Activated naive CD8-positive, alpha-beta T cell treated with anti-CD3 and anti-CD28 coated beads for 36 hours (primary cell): ENCODE data around the gene OSBPL10. TPM values are rescaled to one million over a fixed set of nuclear protein-coding genes. Genes with fewer than 3 reads are reported as not detected.
"Not testable (repeated sequence)": the region's sequence is repeated elsewhere in the genome, so short reads cannot be mapped to it uniquely, and the experiment has no call there.

ENCODE experiments used
- DNase-seq: peaks from one replicate; pipeline ENCODE4 v3.0.0; 2021
- H3K27ac Mint-ChIP-seq: one replicate; pipeline ENCODE4 v1.8.0; 2022; ENCODE audit warnings: mild to moderate bottlenecking, moderate library complexity, mixed read lengths
- H3K27me3 Mint-ChIP-seq: one replicate; pipeline ENCODE4 v1.8.0; 2022; ENCODE audit warnings: mild to moderate bottlenecking, mixed read lengths
- H3K36me3 Mint-ChIP-seq: one replicate; pipeline ENCODE4 v1.8.0; 2021; ENCODE audit warnings: mild to moderate bottlenecking, mixed read lengths
- H3K4me1 Mint-ChIP-seq: one replicate; pipeline ENCODE4 v1.8.0; 2021; ENCODE audit warnings: mixed read lengths
- H3K4me3 Mint-ChIP-seq: one replicate; pipeline ENCODE4 v1.8.0; 2022; ENCODE audit warnings: mild to moderate bottlenecking, moderate library complexity, mixed read lengths
- H3K9me3 Mint-ChIP-seq: one replicate; pipeline ENCODE4 v1.8.0; 2022; ENCODE audit warnings: mixed read lengths
- total RNA-seq, 2 experiments: library from RNA; stranded (reverse); gene quantifications; one replicate each; pipeline ENCODE4 v1.2.3, GENCODE V29; 2021

The OSBPL10 gene
- total RNA-seq, 2 experiments from 2014 or later: 5.4 to 5.5 TPM

GRCh38 chr3:31704156-31704555 lies 276.9 kb downstream of the OSBPL10 start:
- Mint-ChIP-seq H3K4me3 (no peak overlapping the region), H3K27ac (no peak overlapping the region), H3K36me3 (no peaks in the 10 kb centered on the region), H3K27me3 (peaks cover 16% of the 10 kb centered on the region), H3K4me1 (peaks cover 3% of the 10 kb centered on the region), H3K9me3 (no peaks in the 10 kb centered on the region)
- DNase-seq: no peak

- DNase-seq: no peak
- Mint-ChIP-seq H3K9me3 (no peaks in the 10 kb centered on the region), H3K4me1 (peaks cover 3% of the 10 kb centered on the region), H3K4me3 (no peak overlapping the region), H3K27me3 (peaks cover 14% of the 10 kb centered on the region), H3K36me3 (no peaks in the 10 kb centered on the region), H3K27ac (no peak overlapping the region)
Measured at GRCh38 chr3:31701286-31701685, 279.8 kb downstream of the OSBPL10 start.

- Mint-ChIP-seq H3K36me3 (no peaks in the 10 kb centered on the region), H3K4me3 (no peak overlapping the region), H3K27me3 (peaks cover 13% of the 10 kb centered on the region), H3K9me3 (no peaks in the 10 kb centered on the region), H3K27ac (no peak overlapping the region), H3K4me1 (no peaks in the 10 kb centered on the region)
- DNase-seq: no peak
Measured at GRCh38 chr3:31699309-31699953, 281.6 kb downstream of the OSBPL10 start.

- no peaks in the 10 kb centered on the region for H3K9me3 Mint-ChIP-seq
- no peak overlapping the region for H3K4me3 Mint-ChIP-seq
- peaks cover under 1% of the 10 kb centered on the region for H3K27me3 Mint-ChIP-seq
- H3K4me1 Mint-ChIP-seq: no peaks in the 10 kb centered on the region
- H3K27ac Mint-ChIP-seq: no peak overlapping the region
- DNase-seq: no peak
- H3K36me3 Mint-ChIP-seq: no peaks in the 10 kb centered on the region
Measured at GRCh38 chr3:31696815-31697548, 284.1 kb downstream of the OSBPL10 start.

GRCh38 chr3:31696009-31696297 lies 285.1 kb downstream of the OSBPL10 start:
- Mint-ChIP-seq H3K36me3 (no peaks in the 10 kb centered on the region), H3K27ac (no peak overlapping the region), H3K9me3 (no peaks in the 10 kb centered on the region), H3K4me3 (no peak overlapping the region), H3K4me1 (no peaks in the 10 kb centered on the region), H3K27me3 (no peaks in the 10 kb centered on the region)
- no peak for DNase-seq

- Mint-ChIP-seq H3K4me1 (no peaks in the 10 kb centered on the region), H3K27ac (no peak overlapping the region), H3K4me3 (no peak overlapping the region), H3K27me3 (no peaks in the 10 kb centered on the region), H3K9me3 (no peaks in the 10 kb centered on the region), H3K36me3 (no peaks in the 10 kb centered on the region)
- DNase-seq: no peak
Measured at GRCh38 chr3:31695280-31696008, 285.6 kb downstream of the OSBPL10 start.

GRCh38 chr3:31693346-31693745 lies 287.7 kb downstream of the OSBPL10 start:
- H3K36me3 Mint-ChIP-seq: peaks cover 2% of the 10 kb centered on the region
- H3K4me1 Mint-ChIP-seq: no peaks in the 10 kb centered on the region
- H3K4me3 Mint-ChIP-seq: no peak overlapping the region
- no peak overlapping the region for H3K27ac Mint-ChIP-seq
- no peaks in the 10 kb centered on the region for H3K27me3 Mint-ChIP-seq
- H3K9me3 Mint-ChIP-seq: peaks cover 9% of the 10 kb centered on the region
- no peak for DNase-seq

GRCh38 chr3:31692751-31693150 lies 288.3 kb downstream of the OSBPL10 start:
- peaks cover 9% of the 10 kb centered on the region for H3K9me3 Mint-ChIP-seq
- H3K4me3 Mint-ChIP-seq: no peak overlapping the region
- H3K36me3 Mint-ChIP-seq: peaks cover 2% of the 10 kb centered on the region
- H3K27ac Mint-ChIP-seq: no peak overlapping the region
- DNase-seq: no peak
- H3K27me3 Mint-ChIP-seq: no peaks in the 10 kb centered on the region
- no peaks in the 10 kb centered on the region for H3K4me1 Mint-ChIP-seq

GRCh38 chr3:31690771-31691170 lies 290.3 kb downstream of the OSBPL10 start:
- no peak for DNase-seq
- peaks cover 2% of the 10 kb centered on the region for H3K36me3 Mint-ChIP-seq
- no peak overlapping the region for H3K27ac Mint-ChIP-seq
- no peaks in the 10 kb centered on the region for H3K4me1 Mint-ChIP-seq
- peaks cover 9% of the 10 kb centered on the region for H3K9me3 Mint-ChIP-seq
- H3K27me3 Mint-ChIP-seq: no peaks in the 10 kb centered on the region
- H3K4me3 Mint-ChIP-seq: no peak overlapping the region

- H3K27ac Mint-ChIP-seq, DNase-seq: not testable (repeated sequence)
Measured at GRCh38 chr3:31689523-31689922, 291.5 kb downstream of the OSBPL10 start.

GRCh38 chr3:31688984-31689383 lies 292.1 kb downstream of the OSBPL10 start:
- Mint-ChIP-seq H3K4me1 (no peaks in the 10 kb centered on the region), H3K27me3 (no peaks in the 10 kb centered on the region), H3K36me3 (peaks cover 2% of the 10 kb centered on the region), H3K9me3 (peaks cover 9% of the 10 kb centered on the region), H3K4me3 (no peak overlapping the region), H3K27ac (no peak overlapping the region)
- no peak for DNase-seq

More at GRCh38 chr3:31689523-31689922, 291.5 kb downstream of the OSBPL10 start:
- H3K4me1 Mint-ChIP-seq, H3K4me3 Mint-ChIP-seq, H3K36me3 Mint-ChIP-seq, H3K9me3 Mint-ChIP-seq, H3K27me3 Mint-ChIP-seq: not testable (repeated sequence)

- no peak for DNase-seq
- Mint-ChIP-seq H3K27me3 (no peaks in the 10 kb centered on the region), H3K27ac (no peak overlapping the region), H3K4me3 (no peak overlapping the region), H3K4me1 (no peaks in the 10 kb centered on the region), H3K9me3 (peaks cover 9% of the 10 kb centered on the region), H3K36me3 (peaks cover 2% of the 10 kb centered on the region)
Measured at GRCh38 chr3:31687020-31687802, 293.9 kb downstream of the OSBPL10 start.

- no peak overlapping the region for H3K4me3 Mint-ChIP-seq
- no peak for DNase-seq
- H3K27me3 Mint-ChIP-seq: no peaks in the 10 kb centered on the region
- H3K9me3 Mint-ChIP-seq: no peaks in the 10 kb centered on the region
- no peak overlapping the region for H3K27ac Mint-ChIP-seq
- H3K36me3 Mint-ChIP-seq: no peaks in the 10 kb centered on the region
- H3K4me1 Mint-ChIP-seq: no peaks in the 10 kb centered on the region
Measured at GRCh38 chr3:31680072-31680870, 300.8 kb downstream of the OSBPL10 start.

GRCh38 chr3:31676556-31676955 lies 304.5 kb downstream of the OSBPL10 start:
- Mint-ChIP-seq H3K27ac (no peak overlapping the region), H3K4me1 (no peaks in the 10 kb centered on the region), H3K9me3 (no peaks in the 10 kb centered on the region), H3K27me3 (no peaks in the 10 kb centered on the region), H3K4me3 (no peak overlapping the region), H3K36me3 (no peaks in the 10 kb centered on the region)
- no peak for DNase-seq
